NCI-H226 (cell line): ENCODE results near the gene KLHL25.
A peak's percentile ranks its signal among the peaks of the same experiment; 100 is the strongest.
"Not testable (repeated sequence)": the region's sequence is repeated elsewhere in the genome, so short reads cannot be mapped to it uniquely, and the experiment has no call there.

Experiments used
- DNase-seq: peaks from one replicate; pipeline ENCODE4 v3.0.0-alpha.2; 2015

KLHL25 gene

GRCh38 chr15:85804481-85805170, 9.9 kb upstream of the KLHL25 start:
- no peak for DNase-seq

GRCh38 chr15:85802617-85803016, 7.9 kb upstream of the KLHL25 start:
- not testable (repeated sequence) for DNase-seq

GRCh38 chr15:85800478-85801123, 5.9 kb upstream of the KLHL25 start:
- peak; percentile 27 for DNase-seq

- DNase-seq, result not testable (repeated sequence)
Measured at GRCh38 chr15:85796371-85796770, 1.6 kb upstream of the KLHL25 start.

GRCh38 chr15:85795337-85796305, 896 bp upstream of the KLHL25 start:
- no peak for DNase-seq

GRCh38 chr15:85793641-85794597, 806 bp downstream of the KLHL25 start:
- DNase-seq, result no peak

GRCh38 chr15:85792912-85793590, 1.7 kb downstream of the KLHL25 start:
- DNase-seq, result no peak

- DNase-seq, result no peak
Measured at GRCh38 chr15:85792102-85792731, 2.5 kb downstream of the KLHL25 start.

- no peak for DNase-seq
Measured at GRCh38 chr15:85789496-85789875, 5.2 kb downstream of the KLHL25 start.

- DNase-seq, result no peak
Measured at GRCh38 chr15:85788771-85789495, 5.8 kb downstream of the KLHL25 start.

GRCh38 chr15:85786781-85787114, 8.0 kb downstream of the KLHL25 start:
- DNase-seq, result no peak

- peak; percentile 59 for DNase-seq
Measured at GRCh38 chr15:85785887-85786780, 8.6 kb downstream of the KLHL25 start.

- no peak for DNase-seq
Measured at GRCh38 chr15:85782064-85782463, 12.7 kb downstream of the KLHL25 start.

GRCh38 chr15:85781099-85781498, 13.6 kb downstream of the KLHL25 start:
- no peak for DNase-seq

GRCh38 chr15:85780225-85780985, 14.3 kb downstream of the KLHL25 start:
- DNase-seq, result no peak

- DNase-seq, result no peak
Measured at GRCh38 chr15:85779249-85779648, 15.5 kb downstream of the KLHL25 start.

- no peak for DNase-seq
Measured at GRCh38 chr15:85778107-85778776, 16.5 kb downstream of the KLHL25 start.
